Endothelial cell of umbilical vein (primary cell): ENCODE results near the gene PACS1. TPM values are rescaled to one million over a fixed set of nuclear protein-coding genes. Genes with fewer than 3 reads are reported as not detected.

Experiments used
- BruUV-seq: library from RNA; stranded (reverse); fragments of 400-500 nt; replicated peaks from 2 replicates; lab custom pipeline; 2021; lab: Mats Ljungman, UMichigan
- CTCF ChIA-PET: fragments of 300-600, 350-600 bp; sonication (Branson Sonifier 250); formaldehyde crosslinking; loops from one replicate; lab custom pipeline; 2021; ENCODE audit warnings: antibody characterized with exemption, inconsistent platforms; lab: Charles Lee
- POLR2A ChIA-PET: fragments of 300-600, 350-600 bp; sonication (Branson Sonifier 250); formaldehyde crosslinking; loops from one replicate; lab custom pipeline; 2021; ENCODE audit warnings: antibody characterized with exemption, inconsistent platforms; lab: Charles Lee
- DNase-seq: peaks from one replicate; pipeline ENCODE4 v3.0.0-alpha.2; 2011; ENCODE audit warnings: low read depth, low spot score
- FAIRE-seq: peaks from 2 replicates; lab custom pipeline; 2011; peaks lifted over from hg19 to GRCh38; lab: Jason Lieb, UNC
- H2AFZ ChIP-seq: 2 replicates; pipeline ENCODE4 v1.6.0; 2012; ENCODE audit warnings: low read depth, low read length, control low read depth, inconsistent platforms
- H3K27ac ChIP-seq: 2 replicates; pipeline ENCODE4 v1.5.1; 2011; ENCODE audit warnings: low read depth, mild to moderate bottlenecking, control low read depth, low read length, moderate library complexity; ENCODE audit not compliant: insufficient read depth
- H3K27me3 ChIP-seq, 2 experiments: 2 replicates each; pipeline versions ENCODE4 v1.6.0 to v1.6.1; 2011; ENCODE audit warnings: low read length in 2 of 2, mixed read lengths in 1 of 2; ENCODE audit not compliant: control insufficient read depth in 2 of 2, insufficient read depth in 2 of 2
- H3K36me3 ChIP-seq, 2 experiments: 2 replicates in 1 of 2; 3 replicates in 1 of 2; pipeline ENCODE4 v1.5.1; 2011; ENCODE audit warnings: low read length in 2 of 2, mild to moderate bottlenecking in 1 of 2, moderate library complexity in 1 of 2; ENCODE audit not compliant: control insufficient read depth in 2 of 2, insufficient read depth in 2 of 2; ENCODE audit errors: extremely low read depth in 1 of 2
- H3K4me1 ChIP-seq: 3 replicates; pipeline ENCODE4 v1.5.1; 2011; ENCODE audit warnings: mild to moderate bottlenecking, low read length; ENCODE audit not compliant: control insufficient read depth, insufficient read depth; ENCODE audit errors: extremely low read depth
- H3K4me2 ChIP-seq: 2 replicates; pipeline ENCODE4 v1.6.1; 2011; ENCODE audit warnings: low read length, control low read depth, mixed read lengths; ENCODE audit not compliant: insufficient read depth
- H3K4me3 ChIP-seq, 3 experiments: fragments of 200-600 bp in 1 of 3; sonication (generic), shearing (Covaris generic) in 1 of 3; replicated peaks in 1 of 3; 2 replicates each; pipeline ENCODE4 v1.5.1; 2011 to 2016; ENCODE audit warnings: control low read depth in 3 of 3, low read length in 3 of 3, mild to moderate bottlenecking in 2 of 3, inconsistent platforms in 1 of 3, low read depth in 1 of 3, moderate library complexity in 1 of 3; ENCODE audit not compliant: insufficient read depth in 1 of 3
- H3K79me2 ChIP-seq: 2 replicates; pipeline ENCODE4 v1.6.0; 2012; ENCODE audit warnings: low read length, inconsistent platforms; ENCODE audit not compliant: control insufficient read depth, insufficient read depth
- H3K9ac ChIP-seq: replicated peaks from 2 replicates; pipeline ENCODE3; 2011; ENCODE audit warnings: low read length, control low read depth; ENCODE audit not compliant: insufficient read depth; ENCODE audit errors: extremely low read depth
- H3K9me1 ChIP-seq: replicated peaks from 3 replicates; pipeline ENCODE4 v1.6.0; 2011; ENCODE audit warnings: mild to moderate bottlenecking, low read length; ENCODE audit not compliant: control insufficient read depth, insufficient read depth; ENCODE audit errors: extremely low read depth
- H3K9me3 ChIP-seq: replicated peaks from 2 replicates; pipeline ENCODE4 v1.5.1; 2012; ENCODE audit warnings: low read length, inconsistent platforms; ENCODE audit not compliant: control insufficient read depth, insufficient read depth
- H4K20me1 ChIP-seq: replicated peaks from 2 replicates; pipeline ENCODE3; 2011; ENCODE audit warnings: mild to moderate bottlenecking, low read length; ENCODE audit not compliant: control insufficient read depth, insufficient read depth; ENCODE audit errors: extremely low read depth
- CTCF ChIP-seq, 2 donors: IDR thresholded peaks; 1 replicate in 1 of 2; 2 replicates in 1 of 2; pipeline ENCODE4 v1.5.1; 2011; ENCODE audit warnings: low read length in 2 of 2, mild to moderate bottlenecking in 2 of 2, moderate library complexity in 2 of 2, control low read depth in 1 of 2, inconsistent platforms in 1 of 2, low read depth in 1 of 2; ENCODE audit not compliant: insufficient read depth in 1 of 2; ENCODE audit errors: extremely low read depth in 1 of 2
- EZH2 ChIP-seq: IDR thresholded peaks from 2 replicates; pipeline ENCODE4 v1.6.1; 2012; ENCODE audit warnings: borderline replicate concordance, low read depth, mild to moderate bottlenecking, moderate library complexity, low read length, inconsistent platforms; ENCODE audit not compliant: severe bottlenecking
- FOS ChIP-seq: IDR thresholded peaks from 2 replicates; pipeline ENCODE4 v1.6.1; 2011; ENCODE audit warnings: mild to moderate bottlenecking, low read length, moderate library complexity, borderline replicate concordance; ENCODE audit not compliant: insufficient read depth
- GATA2 ChIP-seq: IDR thresholded peaks from 2 replicates; pipeline ENCODE4 v1.7.0; 2011; ENCODE audit warnings: low read depth, mild to moderate bottlenecking, moderate library complexity, mixed read lengths, low read length; ENCODE audit not compliant: insufficient read length, insufficient read depth
- JUN ChIP-seq: IDR thresholded peaks from 2 replicates; pipeline ENCODE4 v1.6.1; 2011; ENCODE audit warnings: borderline replicate concordance, low read depth; ENCODE audit not compliant: insufficient read length, insufficient read depth
- MYC ChIP-seq: IDR thresholded peaks from one replicate; pipeline ENCODE4 v1.6.1; 2011; ENCODE audit warnings: mild to moderate bottlenecking, low read depth, low read length
- POLR2A ChIP-seq: IDR thresholded peaks from 2 replicates; pipeline ENCODE4 v1.6.1; 2012; ENCODE audit warnings: low read depth, mild to moderate bottlenecking, control low read depth, low read length
- POLR2AphosphoS5 ChIP-seq: IDR thresholded peaks from 2 replicates; pipeline ENCODE4 v1.6.1; 2012; ENCODE audit warnings: low read depth, mild to moderate bottlenecking, control low read depth, low read length, moderate library complexity; ENCODE audit not compliant: insufficient read depth
- dilution Hi-C: fragments of 300-500 bp; cut with MboI; formaldehyde crosslinking; loops from one replicate; pipeline ENCODE4 v1.15.0; 2019; ENCODE audit warnings: low sequenced_read_pairs; ENCODE audit not compliant: extremely low pct_ligation_motif_present
- intact Hi-C: fragments of 100-400 bp; cut with micrococcal nuclease; formaldehyde crosslinking; loops from one replicate; pipeline ENCODE4 v1.10.0; 2022
- polyA plus RNA-seq, 4 experiments: library from polyadenylated mRNA; depleted of rRNA in 3 of 4; stranded (reverse) in 3 of 4; unstranded in 1 of 4; fragments of >200 nt; gene quantifications; 2 replicates each; pipeline versions ENCODE4 v1.2.1 to v1.2.3, GENCODE V29; 2011 to 2012; ENCODE audit warnings: missing spikeins in 1 of 4
- total RNA-seq: library from RNA; stranded (reverse); gene quantifications from 2 replicates; pipeline ENCODE4 v1.2.3, GENCODE V29; 2021
- TF ChIP-seq, protein P1 (sequence below): IDR thresholded peaks from 2 replicates; pipeline ENCODE4 v1.6.1; 2011; ENCODE audit not compliant: insufficient read depth, insufficient read length

PACS1 gene
- total and polyA plus RNA-seq, 2 donors (not counting 3 experiments of a cell fraction or from before 2014, with no cell fraction given) = 26.4 to 64.4 TPM

DNA sequence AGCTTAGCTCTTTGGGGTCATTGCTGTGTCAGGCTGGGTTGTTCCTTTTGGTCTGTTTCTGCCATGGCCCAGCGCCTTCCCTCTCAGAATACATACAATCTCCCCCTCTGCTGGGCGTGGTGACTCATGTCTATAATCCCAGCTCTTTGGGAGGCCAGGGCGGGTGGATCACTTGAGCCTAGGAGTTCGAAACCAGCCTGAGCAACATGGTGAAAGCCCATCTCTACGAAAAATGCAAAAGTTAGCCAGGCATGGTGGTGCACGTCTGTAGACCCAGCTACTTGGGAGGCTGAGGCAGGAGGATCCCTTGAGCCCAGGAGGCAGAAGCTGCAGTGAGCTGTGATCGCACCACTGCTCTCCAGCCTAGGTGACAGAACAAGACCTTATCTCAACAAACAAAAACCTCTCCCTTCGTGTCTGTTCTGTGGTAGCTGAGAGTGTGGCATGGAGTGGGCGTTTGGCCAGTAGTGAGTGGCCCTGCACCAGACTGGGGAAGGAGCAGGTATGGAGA, 151.7 kb downstream of the PACS1 start:
- intact Hi-C loops = loop anchor here (1.0 to 2.0 kb wide), 3 partner anchors 37 to 61 kb away; partner anchors contain the start of gene RAB1B
- Histone ChIP-seq H3K27me3 (no peaks in the 10 kb centered on the region), H2AFZ (no peak overlapping the region), H3K4me1 (no peaks in the 10 kb centered on the region), H3K4me3 (no peak overlapping the region), H3K27ac (no peak overlapping the region), H3K9ac (no peak overlapping the region), H3K9me3 (no peaks in the 10 kb centered on the region), H3K9me1 (no peaks in the 10 kb centered on the region), H3K79me2 (no peaks in the 10 kb centered on the region), H3K4me2 (no peak overlapping the region), H3K36me3 (peaks cover 4 to 26% of the 10 kb centered on the region in 2 experiments), H4K20me1 (no peaks in the 10 kb centered on the region)
- dilution Hi-C loops = no loop called here
- TF ChIP-seq POLR2A (no peak), POLR2AphosphoS5 (no peak), FOS (no peak), CTCF (IDR thresholded peaks at IDR 0.05; ENCODE audit: extremely low read depth in 1 of 2, insufficient read depth in 1 of 2, low read depth in 1 of 2, low read length in 2 of 2) (no peak), MYC (no peak), EZH2 (no peak), GATA2 (no peak), JUN (no peak)
- TF ChIP-seq, protein P1, sequence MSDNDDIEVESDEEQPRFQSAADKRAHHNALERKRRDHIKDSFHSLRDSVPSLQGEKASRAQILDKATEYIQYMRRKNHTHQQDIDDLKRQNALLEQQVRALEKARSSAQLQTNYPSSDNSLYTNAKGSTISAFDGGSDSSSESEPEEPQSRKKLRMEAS = no peak
- CTCF ChIA-PET = interaction anchor here (0.7 to 2.4 kb wide), 18 partner anchors 8 to 146 kb away, joined by 3 to 25 read pairs (median 4); partner anchors contain the start of gene YIF1A
- BruUV-seq = no TSS peak
- POLR2A ChIA-PET = no interaction called here
- DNase-seq = no peak
- no peak for FAIRE-seq
